HL-60 (cell line): ENCODE results near the gene PTPRQ.

Source experiments
- DNase-seq, 2 experiments: peaks; one replicate each; pipeline ENCODE4 v3.0.0-alpha.2; 2010 to 2020; ENCODE audit warnings: low read depth in 1 of 2, low spot score in 1 of 2
- H3K27ac ChIP-seq: fragments of 250-450 bp; sonication (Bioruptor Pico); replicated peaks from 2 replicates; pipeline ENCODE4 v1.5.1; 2020; ENCODE audit warnings: mild to moderate bottlenecking, moderate library complexity
- H3K27me3 ChIP-seq: fragments of 250-450 bp; sonication (Bioruptor Pico); 2 replicates; pipeline ENCODE4 v1.5.1; 2021; ENCODE audit warnings: mild to moderate bottlenecking, moderate library complexity; ENCODE audit not compliant: insufficient read depth, poor library complexity, severe bottlenecking
- H3K4me3 ChIP-seq: replicated peaks from 2 replicates; pipeline ENCODE4 v1.5.1; 2011; ENCODE audit warnings: mild to moderate bottlenecking, control low read depth, low read length; ENCODE audit not compliant: insufficient read depth
- GABPA ChIP-seq: IDR thresholded peaks from 2 replicates; pipeline ENCODE4 v1.6.1; 2012; ENCODE audit warnings: low read depth
- POLR2AphosphoS5 ChIP-seq: IDR thresholded peaks from 2 replicates; pipeline ENCODE4 v1.6.1; 2012; ENCODE audit warnings: low read depth
- SPI1 ChIP-seq: IDR thresholded peaks from 2 replicates; pipeline ENCODE4 v1.6.1; 2012; ENCODE audit warnings: low read depth, mild to moderate bottlenecking, borderline replicate concordance
- TF ChIP-seq, protein P1 (sequence below): IDR thresholded peaks from one replicate; pipeline ENCODE4 v1.5.1; 2011; ENCODE audit warnings: low read length, control low read depth, inconsistent platforms; ENCODE audit not compliant: insufficient read depth
- TF ChIP-seq, protein P2 (sequence below): IDR thresholded peaks from 2 replicates; pipeline ENCODE4 v1.6.1; 2012; ENCODE audit warnings: low read depth; ENCODE audit not compliant: insufficient replicate concordance

Gene PTPRQ

GRCh38 chr12:80598004-80598606, 154.1 kb downstream of the PTPRQ start:
- no peak for TF ChIP-seq GABPA
- TF ChIP-seq POLR2AphosphoS5: no peak
- TF ChIP-seq SPI1: no peak
- TF ChIP-seq, protein P1, sequence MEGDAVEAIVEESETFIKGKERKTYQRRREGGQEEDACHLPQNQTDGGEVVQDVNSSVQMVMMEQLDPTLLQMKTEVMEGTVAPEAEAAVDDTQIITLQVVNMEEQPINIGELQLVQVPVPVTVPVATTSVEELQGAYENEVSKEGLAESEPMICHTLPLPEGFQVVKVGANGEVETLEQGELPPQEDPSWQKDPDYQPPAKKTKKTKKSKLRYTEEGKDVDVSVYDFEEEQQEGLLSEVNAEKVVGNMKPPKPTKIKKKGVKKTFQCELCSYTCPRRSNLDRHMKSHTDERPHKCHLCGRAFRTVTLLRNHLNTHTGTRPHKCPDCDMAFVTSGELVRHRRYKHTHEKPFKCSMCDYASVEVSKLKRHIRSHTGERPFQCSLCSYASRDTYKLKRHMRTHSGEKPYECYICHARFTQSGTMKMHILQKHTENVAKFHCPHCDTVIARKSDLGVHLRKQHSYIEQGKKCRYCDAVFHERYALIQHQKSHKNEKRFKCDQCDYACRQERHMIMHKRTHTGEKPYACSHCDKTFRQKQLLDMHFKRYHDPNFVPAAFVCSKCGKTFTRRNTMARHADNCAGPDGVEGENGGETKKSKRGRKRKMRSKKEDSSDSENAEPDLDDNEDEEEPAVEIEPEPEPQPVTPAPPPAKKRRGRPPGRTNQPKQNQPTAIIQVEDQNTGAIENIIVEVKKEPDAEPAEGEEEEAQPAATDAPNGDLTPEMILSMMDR: no peak
- TF ChIP-seq, protein P2, sequence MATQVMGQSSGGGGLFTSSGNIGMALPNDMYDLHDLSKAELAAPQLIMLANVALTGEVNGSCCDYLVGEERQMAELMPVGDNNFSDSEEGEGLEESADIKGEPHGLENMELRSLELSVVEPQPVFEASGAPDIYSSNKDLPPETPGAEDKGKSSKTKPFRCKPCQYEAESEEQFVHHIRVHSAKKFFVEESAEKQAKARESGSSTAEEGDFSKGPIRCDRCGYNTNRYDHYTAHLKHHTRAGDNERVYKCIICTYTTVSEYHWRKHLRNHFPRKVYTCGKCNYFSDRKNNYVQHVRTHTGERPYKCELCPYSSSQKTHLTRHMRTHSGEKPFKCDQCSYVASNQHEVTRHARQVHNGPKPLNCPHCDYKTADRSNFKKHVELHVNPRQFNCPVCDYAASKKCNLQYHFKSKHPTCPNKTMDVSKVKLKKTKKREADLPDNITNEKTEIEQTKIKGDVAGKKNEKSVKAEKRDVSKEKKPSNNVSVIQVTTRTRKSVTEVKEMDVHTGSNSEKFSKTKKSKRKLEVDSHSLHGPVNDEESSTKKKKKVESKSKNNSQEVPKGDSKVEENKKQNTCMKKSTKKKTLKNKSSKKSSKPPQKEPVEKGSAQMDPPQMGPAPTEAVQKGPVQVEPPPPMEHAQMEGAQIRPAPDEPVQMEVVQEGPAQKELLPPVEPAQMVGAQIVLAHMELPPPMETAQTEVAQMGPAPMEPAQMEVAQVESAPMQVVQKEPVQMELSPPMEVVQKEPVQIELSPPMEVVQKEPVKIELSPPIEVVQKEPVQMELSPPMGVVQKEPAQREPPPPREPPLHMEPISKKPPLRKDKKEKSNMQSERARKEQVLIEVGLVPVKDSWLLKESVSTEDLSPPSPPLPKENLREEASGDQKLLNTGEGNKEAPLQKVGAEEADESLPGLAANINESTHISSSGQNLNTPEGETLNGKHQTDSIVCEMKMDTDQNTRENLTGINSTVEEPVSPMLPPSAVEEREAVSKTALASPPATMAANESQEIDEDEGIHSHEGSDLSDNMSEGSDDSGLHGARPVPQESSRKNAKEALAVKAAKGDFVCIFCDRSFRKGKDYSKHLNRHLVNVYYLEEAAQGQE: no peak
- no peak overlapping the region for H3K27ac ChIP-seq
- no peak for DNase-seq
- H3K27me3 ChIP-seq: no peaks in the 10 kb centered on the region
- H3K4me3 ChIP-seq: no peak overlapping the region

DNA sequence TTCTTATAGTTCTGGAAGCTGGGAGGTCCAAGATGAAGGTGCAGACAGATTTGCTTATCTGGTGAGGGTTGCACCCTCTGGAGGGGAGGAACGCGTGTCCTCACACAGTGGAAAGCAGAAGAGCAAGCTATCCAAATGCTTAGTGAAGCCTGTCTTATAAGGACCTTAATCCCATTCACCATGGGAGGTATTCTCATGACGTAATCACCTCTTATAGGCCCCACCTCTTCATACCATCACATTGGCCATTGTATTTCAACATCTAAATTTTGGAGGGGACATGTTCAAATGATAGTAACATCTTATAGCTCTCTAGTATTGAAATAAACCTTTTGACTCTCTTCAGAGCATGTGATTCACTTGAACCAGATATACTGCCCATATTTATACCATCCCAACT, 158.4 kb downstream of the PTPRQ start:
- Histone ChIP-seq H3K27ac (no peak overlapping the region), H3K4me3 (no peak overlapping the region), H3K27me3 (no peaks in the 10 kb centered on the region)
- TF ChIP-seq GABPA (no peak), POLR2AphosphoS5 (no peak), SPI1 (no peak)
- TF ChIP-seq, protein P2: no peak
- TF ChIP-seq, protein P1: no peak
- no peak for DNase-seq

GRCh38 chr12:80607361-80608135, 163.5 kb downstream of the PTPRQ start:
- H3K27ac ChIP-seq: no peak overlapping the region

More at GRCh38 chr12:80607361-80608135, 163.5 kb downstream of the PTPRQ start:
- TF ChIP-seq SPI1 (no peak), GABPA (no peak), POLR2AphosphoS5 (no peak)
- TF ChIP-seq, protein P1: no peak
- TF ChIP-seq, protein P2: no peak
- Histone ChIP-seq H3K27me3 (no peaks in the 10 kb centered on the region), H3K4me3 (no peak overlapping the region)
- no peak for DNase-seq
